ENCODE data around the gene STXBP6. TPM values are rescaled to one million over a fixed set of nuclear protein-coding genes. Genes with fewer than 3 reads are reported as not detected.

Gene STXBP6
- total RNA-seq, 4 donors from 2014 or later = 2.6 to 5.5 (median 4.4) TPM

- in situ Hi-C loops (cut with MboI; ENCODE audit: low sequenced_read_pairs in 4 of 4) (no loop called here), intact Hi-C loops (cut with DNase I; ENCODE audit: low total_unique reads) (no loop called here)
- Histone ChIP-seq H3K9me3 (no peaks in the 10 kb centered on the region), H3K4me3 (no peak overlapping the region), H3K4me1 (no peaks in the 10 kb centered on the region), H3K27ac (peak overlapping the region in 2 of 4 donors; percentile 6 to 9), H3K36me3 (no peaks in the 10 kb centered on the region), H3K27me3 (no peaks in the 10 kb centered on the region)
- no peak for ATAC-seq
- TF ChIP-seq CTCF (IDR thresholded peaks at IDR 0.05 in 4 of 5, conservative IDR thresholded peaks at IDR 0.05 in 1 of 5) (no peak), POLR2A (IDR thresholded peaks at IDR 0.05) (no peak)
- no peak for DNase-seq
These were observed 105.1 kb downstream of the STXBP6 start for GRCh38 chr14:24944800-24945199.

- DNase-seq (peak; percentile 30 to 61), ATAC-seq (peak; percentile 56 to 71)
- no peak overlapping the region for H3K27ac ChIP-seq
- H3K27me3 ChIP-seq = no peaks in the 10 kb centered on the region
- no peak overlapping the region for H3K4me3 ChIP-seq
- no peaks in the 10 kb centered on the region for H3K9me3 ChIP-seq
- TF ChIP-seq CTCF (IDR thresholded peaks at IDR 0.05 in 4 of 5, conservative IDR thresholded peaks at IDR 0.05 in 1 of 5) (no peak), POLR2A (IDR thresholded peaks at IDR 0.05) (no peak)
- in situ Hi-C loops (cut with MboI; ENCODE audit: low sequenced_read_pairs in 4 of 4) = no loop called here
- no peaks in the 10 kb centered on the region for H3K36me3 ChIP-seq
- no peaks in the 10 kb centered on the region for H3K4me1 ChIP-seq
- intact Hi-C loops (cut with DNase I; ENCODE audit: low total_unique reads) = no loop called here
These were observed 106.9 kb downstream of the STXBP6 start for GRCh38 chr14:24943024-24943423.

GRCh38 chr14:24941719-24942118 is 108.2 kb downstream of the STXBP6 start:
- TF ChIP-seq POLR2A (IDR thresholded peaks at IDR 0.05) (no peak), CTCF (IDR thresholded peaks at IDR 0.05 in 4 of 5, conservative IDR thresholded peaks at IDR 0.05 in 1 of 5) (no peak)
- H3K4me1 ChIP-seq = no peaks in the 10 kb centered on the region
- in situ Hi-C loops (cut with MboI; ENCODE audit: low sequenced_read_pairs in 4 of 4) = no loop called here
- H3K27me3 ChIP-seq = no peaks in the 10 kb centered on the region
- no peak overlapping the region for H3K4me3 ChIP-seq
- no peaks in the 10 kb centered on the region for H3K9me3 ChIP-seq
- no peaks in the 10 kb centered on the region for H3K36me3 ChIP-seq
- no peak for DNase-seq
- no peak overlapping the region for H3K27ac ChIP-seq
- intact Hi-C loops (cut with DNase I; ENCODE audit: low total_unique reads) = no loop called here
- no peak for ATAC-seq

GRCh38 chr14:24940213-24940783 is 109.6 kb downstream of the STXBP6 start:
- no peaks in the 10 kb centered on the region for H3K4me1 ChIP-seq
- H3K27ac ChIP-seq = no peak overlapping the region
- DNase-seq (no peak), ATAC-seq (no peak)
- H3K36me3 ChIP-seq = no peaks in the 10 kb centered on the region
- intact Hi-C loops (cut with DNase I; ENCODE audit: low total_unique reads) (no loop called here), in situ Hi-C loops (cut with MboI; ENCODE audit: low sequenced_read_pairs in 4 of 4) (no loop called here)
- H3K9me3 ChIP-seq = no peaks in the 10 kb centered on the region
- no peak for TF ChIP-seq CTCF (IDR thresholded peaks at IDR 0.05 in 4 of 5, conservative IDR thresholded peaks at IDR 0.05 in 1 of 5)
- TF ChIP-seq POLR2A (IDR thresholded peaks at IDR 0.05) = no peak
- no peak overlapping the region for H3K4me3 ChIP-seq
- H3K27me3 ChIP-seq = no peaks in the 10 kb centered on the region

GRCh38 chr14:24938593-24938992 is 111.4 kb downstream of the STXBP6 start:
- Histone ChIP-seq H3K4me1 (no peaks in the 10 kb centered on the region), H3K4me3 (no peak overlapping the region), H3K27me3 (no peaks in the 10 kb centered on the region), H3K9me3 (no peaks in the 10 kb centered on the region), H3K36me3 (no peaks in the 10 kb centered on the region), H3K27ac (no peak overlapping the region)
- DNase-seq (no peak), ATAC-seq (no peak)
- in situ Hi-C loops (cut with MboI; ENCODE audit: low sequenced_read_pairs in 4 of 4) = no loop called here
- intact Hi-C loops (cut with DNase I; ENCODE audit: low total_unique reads) = no loop called here
- TF ChIP-seq CTCF (IDR thresholded peaks at IDR 0.05 in 4 of 5, conservative IDR thresholded peaks at IDR 0.05 in 1 of 5) (no peak), POLR2A (IDR thresholded peaks at IDR 0.05) (no peak)
